DMS114 treated with DMSO at 0.1 percent for 48 hours (cell line): Measurements from ENCODE around the gene RASSF4.
"Not testable (repeated sequence)": the region's sequence is repeated elsewhere in the genome, so short reads cannot be mapped to it uniquely, and the experiment has no call there.

Experiments
- DNase-seq: peaks from one replicate; lab custom pipeline; 2025; ENCODE audit not compliant: unreplicated experiment; lab: John Stamatoyannopoulos, UW

RASSF4 gene

GRCh38 chr10:45001381-45002148, 42.0 kb downstream of the RASSF4 start:
- DNase-seq: peak; percentile 38

- DNase-seq: no peak
Observed at GRCh38 chr10:45003432-45004000, 43.9 kb downstream of the RASSF4 start.

GRCh38 chr10:45004661-45005060, 45.1 kb downstream of the RASSF4 start:
- no peak for DNase-seq

GRCh38 chr10:45005284-45005683, 45.7 kb downstream of the RASSF4 start:
- DNase-seq: no peak

- DNase-seq: no peak
Observed at GRCh38 chr10:45006276-45007030, 46.9 kb downstream of the RASSF4 start.

GRCh38 chr10:45008524-45009161, 49.0 kb downstream of the RASSF4 start:
- DNase-seq: peak; percentile 89

GRCh38 chr10:45014557-45014956, 55.0 kb downstream of the RASSF4 start:
- not testable (repeated sequence) for DNase-seq

- no peak for DNase-seq
Observed at GRCh38 chr10:45015590-45015989, 56.0 kb downstream of the RASSF4 start.

- no peak for DNase-seq
Observed at GRCh38 chr10:45023426-45023825, 63.8 kb downstream of the RASSF4 start.

GRCh38 chr10:45034301-45034700, 74.7 kb downstream of the RASSF4 start:
- DNase-seq: no peak

GRCh38 chr10:45035673-45036072, 76.1 kb downstream of the RASSF4 start:
- no peak for DNase-seq

- no peak for DNase-seq
Observed at GRCh38 chr10:45040921-45041542, 81.4 kb downstream of the RASSF4 start.

- no peak for DNase-seq
Observed at GRCh38 chr10:45044290-45044689, 84.7 kb downstream of the RASSF4 start.
